ENCODE measurements around the gene USP54. TPM values are rescaled to one million over a fixed set of nuclear protein-coding genes. Genes with fewer than 3 reads are reported as not detected.
A peak's percentile ranks its signal among the peaks of the same experiment; 100 is the strongest.

Gene USP54
- total RNA-seq, 2 donors from 2014 or later: 4.6 to 6.2 TPM

GRCh38 chr10:73506074-73506473, 85.1 kb downstream of the USP54 start:
- Mint-ChIP-seq H3K9me3 (no peaks in the 10 kb centered on the region), H3K27ac (no peak overlapping the region), H3K36me3 (peaks cover 0 to 11% of the 10 kb centered on the region in 2 donors)
- DNase-seq (ENCODE audit: low spot score in 2 of 2): no peak
- ATAC-seq: no peak

GRCh38 chr10:73503037-73503436, 88.1 kb downstream of the USP54 start:
- ATAC-seq (no peak), DNase-seq (ENCODE audit: low spot score in 2 of 2) (no peak)
- H3K9me3 Mint-ChIP-seq: no peaks in the 10 kb centered on the region
- peaks cover 0 to 11% of the 10 kb centered on the region in 2 donors for H3K36me3 Mint-ChIP-seq
- no peak overlapping the region for H3K27ac Mint-ChIP-seq

GRCh38 chr10:73501651-73502050, 89.5 kb downstream of the USP54 start:
- DNase-seq (ENCODE audit: low spot score in 2 of 2) (no peak), ATAC-seq (peak in 1 of 2 donors; percentile 34)
- Mint-ChIP-seq H3K9me3 (no peaks in the 10 kb centered on the region), H3K36me3 (peaks cover 0 to 14% of the 10 kb centered on the region in 2 donors), H3K27ac (peak overlapping the region; percentile 79 to 89)

- no peaks in the 10 kb centered on the region for H3K9me3 Mint-ChIP-seq
- H3K27ac Mint-ChIP-seq: peak overlapping the region in 1 of 2 donors; percentile 22
- peaks cover 10 to 19% of the 10 kb centered on the region in 2 donors for H3K36me3 Mint-ChIP-seq
- DNase-seq (ENCODE audit: low spot score in 2 of 2): no peak
- no peak for ATAC-seq
Observed at GRCh38 chr10:73497623-73498022, 93.5 kb downstream of the USP54 start.

GRCh38 chr10:73495884-73496674, 95.1 kb downstream of the USP54 start, which contains the start of gene PPP3CB:
TSS of gene PPP3CB (minus strand) at chr10:73496024. CDS start at chr10:73495889, 135 bp downstream.
- peaks cover 10 to 19% of the 10 kb centered on the region in 2 donors for H3K36me3 Mint-ChIP-seq
- peak within 1 kb of the TSS; percentile 95 to 97 for H3K27ac Mint-ChIP-seq
- H3K9me3 Mint-ChIP-seq: no peaks in the 10 kb centered on the region
- DNase-seq (ENCODE audit: low spot score in 2 of 2) (peak in 1 of 2 donors; percentile 70), ATAC-seq (peak; percentile 76 to 85)

GRCh38 chr10:73495226-73495883, 95.8 kb downstream of the USP54 start:
- ATAC-seq: peak; percentile 95 to 97
- peak overlapping the region; percentile 95 to 97 for H3K27ac Mint-ChIP-seq

GRCh38 chr10:73494877-73495225, 96.3 kb downstream of the USP54 start:
- peak overlapping the region; percentile 95 to 97 for H3K27ac Mint-ChIP-seq
- peaks cover 10 to 19% of the 10 kb centered on the region in 2 donors for H3K36me3 Mint-ChIP-seq
- H3K9me3 Mint-ChIP-seq: no peaks in the 10 kb centered on the region
- ATAC-seq (no peak), DNase-seq (ENCODE audit: low spot score in 2 of 2) (no peak)

More at GRCh38 chr10:73495226-73495883, 95.8 kb downstream of the USP54 start:
- DNase-seq (ENCODE audit: low spot score in 2 of 2): peak; percentile 85 to 93
- peaks cover 10 to 19% of the 10 kb centered on the region in 2 donors for H3K36me3 Mint-ChIP-seq
- H3K9me3 Mint-ChIP-seq: no peaks in the 10 kb centered on the region

GRCh38 chr10:73494213-73494612, 96.9 kb downstream of the USP54 start:
- no peak for DNase-seq (ENCODE audit: low spot score in 2 of 2)
- ATAC-seq: no peak
- no peak overlapping the region for H3K27ac Mint-ChIP-seq
- no peaks in the 10 kb centered on the region for H3K9me3 Mint-ChIP-seq
- peaks cover 10 to 19% of the 10 kb centered on the region in 2 donors for H3K36me3 Mint-ChIP-seq

- H3K27ac Mint-ChIP-seq: no peak overlapping the region
Observed at GRCh38 chr10:73493781-73494180, 97.4 kb downstream of the USP54 start.

GRCh38 chr10:73486601-73487000, 104.5 kb downstream of the USP54 start:
- Mint-ChIP-seq H3K27ac (no peak overlapping the region), H3K36me3 (peaks cover 0 to 13% of the 10 kb centered on the region in 2 donors), H3K9me3 (peaks cover 0 to 5% of the 10 kb centered on the region in 2 donors)
- no peak for DNase-seq (ENCODE audit: low spot score in 2 of 2)
- no peak for ATAC-seq

More at GRCh38 chr10:73493781-73494180, 97.4 kb downstream of the USP54 start:
- no peak for DNase-seq (ENCODE audit: low spot score in 2 of 2)
- Mint-ChIP-seq H3K36me3 (peaks cover 13 to 19% of the 10 kb centered on the region in 2 donors), H3K9me3 (no peaks in the 10 kb centered on the region)
- ATAC-seq: no peak

- DNase-seq (ENCODE audit: low spot score in 2 of 2): no peak
- ATAC-seq: no peak
- peaks cover 0 to 13% of the 10 kb centered on the region in 2 donors for H3K36me3 Mint-ChIP-seq
- peaks cover 0 to 5% of the 10 kb centered on the region in 2 donors for H3K9me3 Mint-ChIP-seq
- peak overlapping the region in 1 of 2 donors; percentile 49 for H3K27ac Mint-ChIP-seq
Observed at GRCh38 chr10:73485320-73485719, 105.8 kb downstream of the USP54 start.

- Mint-ChIP-seq H3K27ac (peak overlapping the region in 1 of 2 donors; percentile 11), H3K36me3 (peaks cover 0 to 19% of the 10 kb centered on the region in 2 donors), H3K9me3 (peaks cover 0 to 5% of the 10 kb centered on the region in 2 donors)
- ATAC-seq: peak; percentile 95 to 96
- no peak for DNase-seq (ENCODE audit: low spot score in 2 of 2)
Observed at GRCh38 chr10:73480158-73480557, 111.0 kb downstream of the USP54 start.

GRCh38 chr10:73478636-73479035, 112.5 kb downstream of the USP54 start:
- Mint-ChIP-seq H3K9me3 (peaks cover 0 to 5% of the 10 kb centered on the region in 2 donors), H3K27ac (peak overlapping the region in 1 of 2 donors; percentile 44), H3K36me3 (peaks cover 0 to 19% of the 10 kb centered on the region in 2 donors)
- ATAC-seq: peak; percentile 68 to 82
- no peak for DNase-seq (ENCODE audit: low spot score in 2 of 2)

- no peak for DNase-seq (ENCODE audit: low spot score in 2 of 2)
- Mint-ChIP-seq H3K27ac (no peak overlapping the region), H3K9me3 (no peaks in the 10 kb centered on the region), H3K36me3 (no peaks in the 10 kb centered on the region)
- no peak for ATAC-seq
Observed at GRCh38 chr10:73471226-73471625, 119.9 kb downstream of the USP54 start.

- Mint-ChIP-seq H3K9me3 (no peaks in the 10 kb centered on the region), H3K36me3 (no peaks in the 10 kb centered on the region), H3K27ac (no peak overlapping the region)
- ATAC-seq (no peak), DNase-seq (ENCODE audit: low spot score in 2 of 2) (no peak)
Observed at GRCh38 chr10:73469579-73469978, 121.6 kb downstream of the USP54 start.

GRCh38 chr10:73467206-73467605, 123.9 kb downstream of the USP54 start:
- H3K36me3 Mint-ChIP-seq: no peaks in the 10 kb centered on the region
- ATAC-seq (no peak), DNase-seq (ENCODE audit: low spot score in 2 of 2) (no peak)
- no peaks in the 10 kb centered on the region for H3K9me3 Mint-ChIP-seq
- H3K27ac Mint-ChIP-seq: no peak overlapping the region
